HUES48 (cell line): ENCODE data around the gene RNF167.

Experiments
- H3K27ac ChIP-seq: one replicate; pipeline ENCODE4 v1.7.0; 2013; ENCODE audit warnings: low read depth, low read length, inconsistent platforms
- H3K27me3 ChIP-seq: 2 replicates; pipeline ENCODE4 v1.6.1; 2013; ENCODE audit warnings: mild to moderate bottlenecking, low read length; ENCODE audit not compliant: control insufficient read depth, insufficient read depth
- H3K36me3 ChIP-seq: 2 replicates; pipeline ENCODE4 v1.6.1; 2013; ENCODE audit warnings: low read length; ENCODE audit not compliant: control insufficient read depth, insufficient read depth
- H3K4me1 ChIP-seq: 2 replicates; pipeline ENCODE4 v1.6.1; 2013; ENCODE audit warnings: mild to moderate bottlenecking, low read length; ENCODE audit not compliant: control insufficient read depth, insufficient read depth
- H3K4me3 ChIP-seq: 2 replicates; pipeline ENCODE4 v1.5.1; 2013; ENCODE audit warnings: mild to moderate bottlenecking, low read depth, low read length
- H3K9ac ChIP-seq: 2 replicates; pipeline ENCODE4 v1.6.1; 2013; ENCODE audit warnings: mild to moderate bottlenecking, low read depth, low read length, moderate library complexity
- H3K9me3 ChIP-seq: 2 replicates; pipeline ENCODE4 v1.6.1; 2013; ENCODE audit warnings: low read length; ENCODE audit not compliant: control insufficient read depth, insufficient read depth

RNF167 gene

GRCh38 chr17:4970273-4970672 is 30.2 kb downstream of the RNF167 start:
- Histone ChIP-seq H3K9ac (no peak overlapping the region), H3K27me3 (peaks cover 12% of the 10 kb centered on the region), H3K9me3 (peaks cover 3% of the 10 kb centered on the region; the same call in 1 of the 2 replicates), H3K27ac (no peak overlapping the region), H3K4me1 (peaks cover 12% of the 10 kb centered on the region), H3K36me3 (peaks cover 18% of the 10 kb centered on the region), H3K4me3 (no peak overlapping the region)

GRCh38 chr17:4971826-4972225 is 31.8 kb downstream of the RNF167 start:
- peaks cover 15% of the 10 kb centered on the region; the same call in 1 of the 2 replicates for H3K36me3 ChIP-seq
- peaks cover 17% of the 10 kb centered on the region for H3K27me3 ChIP-seq
- H3K27ac ChIP-seq, result no peak overlapping the region
- no peak overlapping the region for H3K9ac ChIP-seq
- no peaks in the 10 kb centered on the region for H3K9me3 ChIP-seq
- peaks cover 12% of the 10 kb centered on the region for H3K4me1 ChIP-seq
- H3K4me3 ChIP-seq, result no peak overlapping the region

- Histone ChIP-seq H3K27ac (no peak overlapping the region), H3K36me3 (peaks cover 15% of the 10 kb centered on the region; the same call in 1 of the 2 replicates), H3K27me3 (peaks cover 17% of the 10 kb centered on the region), H3K4me1 (peaks cover 12% of the 10 kb centered on the region), H3K9ac (no peak overlapping the region), H3K9me3 (no peaks in the 10 kb centered on the region), H3K4me3 (no peak overlapping the region)
Measured at GRCh38 chr17:4972322-4972721, 32.3 kb downstream of the RNF167 start.

GRCh38 chr17:4972752-4973151 is 32.7 kb downstream of the RNF167 start:
- H3K4me3 ChIP-seq, result no peak overlapping the region
- peaks cover 12% of the 10 kb centered on the region for H3K4me1 ChIP-seq
- H3K9ac ChIP-seq, result no peak overlapping the region
- peaks cover 19% of the 10 kb centered on the region; the same call in 1 of the 2 replicates for H3K36me3 ChIP-seq
- no peaks in the 10 kb centered on the region for H3K9me3 ChIP-seq
- no peak overlapping the region for H3K27ac ChIP-seq
- H3K27me3 ChIP-seq, result peaks cover 21% of the 10 kb centered on the region

GRCh38 chr17:4973256-4974114 is 33.4 kb downstream of the RNF167 start:
- no peak overlapping the region for H3K27ac ChIP-seq

GRCh38 chr17:4974115-4974670 is 34.1 kb downstream of the RNF167 start:
- H3K4me1 ChIP-seq, result peaks cover 6% of the 10 kb centered on the region
- H3K27me3 ChIP-seq, result peaks cover 31% of the 10 kb centered on the region
- no peak overlapping the region for H3K4me3 ChIP-seq
- H3K9me3 ChIP-seq, result no peaks in the 10 kb centered on the region
- no peak overlapping the region for H3K27ac ChIP-seq
- peaks cover 24% of the 10 kb centered on the region; the same call in 1 of the 2 replicates for H3K36me3 ChIP-seq
- no peak overlapping the region for H3K9ac ChIP-seq

More at GRCh38 chr17:4973256-4974114, 33.4 kb downstream of the RNF167 start:
- Histone ChIP-seq H3K27me3 (peaks cover 28% of the 10 kb centered on the region), H3K9me3 (no peaks in the 10 kb centered on the region), H3K36me3 (peaks cover 24% of the 10 kb centered on the region; the same call in 1 of the 2 replicates), H3K4me3 (no peak overlapping the region), H3K9ac (no peak overlapping the region), H3K4me1 (peaks cover 12% of the 10 kb centered on the region)

GRCh38 chr17:4978726-4979125 is 38.7 kb downstream of the RNF167 start:
- no peak overlapping the region for H3K27ac ChIP-seq
- peaks cover 31% of the 10 kb centered on the region for H3K27me3 ChIP-seq
- H3K9ac ChIP-seq, result no peak overlapping the region
- no peak overlapping the region for H3K4me3 ChIP-seq
- H3K4me1 ChIP-seq, result peaks cover 4% of the 10 kb centered on the region; the same call in 1 of the 2 replicates
- no peaks in the 10 kb centered on the region for H3K9me3 ChIP-seq
- peaks cover 18% of the 10 kb centered on the region; the same call in 1 of the 2 replicates for H3K36me3 ChIP-seq

GRCh38 chr17:4980644-4981216 is 40.7 kb downstream of the RNF167 start:
- Histone ChIP-seq H3K9me3 (no peaks in the 10 kb centered on the region), H3K27me3 (peaks cover 14% of the 10 kb centered on the region; the same call in 1 of the 2 replicates), H3K9ac (no peak overlapping the region), H3K4me3 (no peak overlapping the region), H3K27ac (no peak overlapping the region), H3K36me3 (peaks cover 18% of the 10 kb centered on the region; the same call in 1 of the 2 replicates), H3K4me1 (peaks cover 4% of the 10 kb centered on the region; the same call in 1 of the 2 replicates)

GRCh38 chr17:4982305-4982704 is 42.2 kb downstream of the RNF167 start:
- Histone ChIP-seq H3K4me3 (no peak overlapping the region), H3K9ac (no peak overlapping the region), H3K27me3 (peaks cover 14% of the 10 kb centered on the region; the same call in 1 of the 2 replicates), H3K36me3 (peaks cover 18% of the 10 kb centered on the region; the same call in 1 of the 2 replicates), H3K27ac (no peak overlapping the region), H3K9me3 (no peaks in the 10 kb centered on the region), H3K4me1 (peaks cover 8% of the 10 kb centered on the region)

- H3K4me3 ChIP-seq, result peak overlapping the region; percentile 77
- peaks cover 14% of the 10 kb centered on the region for H3K4me1 ChIP-seq
- H3K27me3 ChIP-seq, result peaks cover 2% of the 10 kb centered on the region; the same call in 1 of the 2 replicates
- no peaks in the 10 kb centered on the region for H3K9me3 ChIP-seq
- no peak overlapping the region for H3K27ac ChIP-seq
- no peak overlapping the region for H3K9ac ChIP-seq
- peaks cover 11% of the 10 kb centered on the region; the same call in 1 of the 2 replicates for H3K36me3 ChIP-seq
Measured at GRCh38 chr17:4986403-4986802, 46.3 kb downstream of the RNF167 start.
